ENCODE measurements around the gene ATP6AP2. TPM values are rescaled to one million over a fixed set of nuclear protein-coding genes. Genes with fewer than 3 reads are reported as not detected.

Gene ATP6AP2
- total and polyA plus RNA-seq, 2 of the 4 experiments (the other 2 are of a cell fraction) = 76.2 to 175 TPM

- Histone ChIP-seq H2AK9ac (replicated peaks; ENCODE audit: low read depth, low read length, poor library complexity) (no peak overlapping the region), H3K23ac (ENCODE audit: low read depth, low read length) (no peak overlapping the region), H2AFZ (replicated peaks; ENCODE audit: low read length, poor library complexity) (no peak overlapping the region), H3K27me3 (ENCODE audit: control insufficient read depth, insufficient read depth, low read length) (peaks cover 13% of the 10 kb centered on the region; the same call in 1 of the 2 replicates), H4K20me1 (ENCODE audit: insufficient read depth, low read length) (no peaks in the 10 kb centered on the region), H3K79me1 (ENCODE audit: low read depth in 1 of 2, low read length in 2 of 2) (no peaks in the 10 kb centered on the region), H3K56ac (ENCODE audit: extremely low read depth, insufficient read depth, low read length) (no peak overlapping the region), H3K27ac (ENCODE audit: insufficient read depth, low read length) (no peak overlapping the region), H2BK15ac (ENCODE audit: low read depth, low read length) (no peak overlapping the region), H2BK120ac (ENCODE audit: low read depth, low read length) (no peak overlapping the region), H4K91ac (ENCODE audit: insufficient read depth, low read depth, low read length) (no peak overlapping the region), H3K9ac (ENCODE audit: low read depth, low read length) (no peak overlapping the region), H2BK20ac (ENCODE audit: low read depth, low read length) (no peak overlapping the region), H3K4me1 (ENCODE audit: control insufficient read depth, insufficient read depth, low read length) (peaks cover 7% of the 10 kb centered on the region; the same call in 1 of the 2 replicates), H4K5ac (ENCODE audit: low read depth, low read length) (no peak overlapping the region), H2BK5ac (ENCODE audit: low read depth, low read length, poor library complexity, severe bottlenecking) (no peak overlapping the region), H3K18ac (ENCODE audit: low read depth, low read length) (no peak overlapping the region), H3K4ac (ENCODE audit: low read depth, low read length) (no peak overlapping the region), H3K4me3 (ENCODE audit: insufficient read depth, low read depth, low read length) (no peak overlapping the region), H3K14ac (replicated peaks; ENCODE audit: low read depth, low read length) (no peak overlapping the region), H3K9me3 (ENCODE audit: control insufficient read depth, insufficient read depth, low read length) (no peaks in the 10 kb centered on the region), H3K4me2 (ENCODE audit: low read depth, low read length) (no peak overlapping the region), H2AK5ac (ENCODE audit: low read depth, low read length) (no peak overlapping the region), H4K8ac (ENCODE audit: low read depth in 2 of 2, low read length in 2 of 2) (no peak overlapping the region), H3K36me3 (ENCODE audit: control insufficient read depth, insufficient read depth, low read length) (no peaks in the 10 kb centered on the region), H3K9me1 (ENCODE audit: insufficient read depth, low read length) (peaks cover 5% of the 10 kb centered on the region; the same call in 1 of the 2 replicates)
- WGBS, 2 experiments (ENCODE audit: extremely low coverage in 2 of 2, insufficient read length in 1 of 2) = 67% methylated on average over 3 of the region's 10 CpGs; no CpG with 5 or more reads in 1 of the 2 experiments
- ChIA-PET POLR2A (ENCODE audit: unreplicated experiment) (no interaction called here), CTCF (no interaction called here)
- intact Hi-C loops (cut with micrococcal nuclease) = no loop called here
- TF ChIP-seq BHLHE40 (IDR thresholded peaks at IDR 0.05; ENCODE audit: low read depth, low read length) (no peak), FOS (IDR thresholded peaks at IDR 0.05; ENCODE audit: low read depth, low read length) (no peak), CTCF (conservative IDR thresholded peaks at IDR 0.05; ENCODE audit: low read depth, low read length) (no peak), RFX5 (IDR thresholded peaks at IDR 0.05; ENCODE audit: low read depth, low read length) (no peak), CHD1 (IDR thresholded peaks at IDR 0.05; ENCODE audit: low read depth, low read length) (no peak), MXI1 (IDR thresholded peaks at IDR 0.05; ENCODE audit: borderline replicate concordance, low read depth, low read length) (no peak)
- TF ChIP-seq, protein P1, sequence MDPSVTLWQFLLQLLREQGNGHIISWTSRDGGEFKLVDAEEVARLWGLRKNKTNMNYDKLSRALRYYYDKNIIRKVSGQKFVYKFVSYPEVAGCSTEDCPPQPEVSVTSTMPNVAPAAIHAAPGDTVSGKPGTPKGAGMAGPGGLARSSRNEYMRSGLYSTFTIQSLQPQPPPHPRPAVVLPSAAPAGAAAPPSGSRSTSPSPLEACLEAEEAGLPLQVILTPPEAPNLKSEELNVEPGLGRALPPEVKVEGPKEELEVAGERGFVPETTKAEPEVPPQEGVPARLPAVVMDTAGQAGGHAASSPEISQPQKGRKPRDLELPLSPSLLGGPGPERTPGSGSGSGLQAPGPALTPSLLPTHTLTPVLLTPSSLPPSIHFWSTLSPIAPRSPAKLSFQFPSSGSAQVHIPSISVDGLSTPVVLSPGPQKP (IDR thresholded peaks at IDR 0.05; ENCODE audit: borderline replicate concordance, low read depth, low read length) = no peak
- BruUV-seq (replicated peaks) = no TSS peak
- in situ Hi-C loops (cut with MboI; ENCODE audit: low sequenced_read_pairs) = no loop called here
- DNase-seq = no peak
- no peak for ATAC-seq (ENCODE audit: low read depth)
- dilution Hi-C loops (cut with HindIII; ENCODE audit: low sequenced_read_pairs, unreplicated experiment) = no loop called here
Measured at GRCh38 chrX:40542208-40542607, 38.6 kb upstream of the ATP6AP2 start.

Measured in IMR-90 (cell line).